GM18909 (cell line): ENCODE measurements around the gene TAF1D.

Source experiments
- ATAC-seq: cut with Tn5 transposase; IDR thresholded peaks from one replicate; pipeline ENCODE4 v1.9.1; 2021; ENCODE audit warnings: mild to moderate bottlenecking; ENCODE audit not compliant: unreplicated experiment, poor library complexity

The TAF1D gene

GRCh38 chr11:93727985-93728791 lies 13.1 kb downstream of the TAF1D start:
- no peak for ATAC-seq

GRCh38 chr11:93724089-93724488 lies 17.2 kb downstream of the TAF1D start:
- no peak for ATAC-seq

- no peak for ATAC-seq
Observed at GRCh38 chr11:93720522-93720921, 20.8 kb downstream of the TAF1D start.

- no peak for ATAC-seq
Observed at GRCh38 chr11:93719310-93719709, 22.0 kb downstream of the TAF1D start.

GRCh38 chr11:93718057-93718563 lies 23.2 kb downstream of the TAF1D start:
- ATAC-seq = peak; percentile 92

- no peak for ATAC-seq
Observed at GRCh38 chr11:93717501-93717900, 23.8 kb downstream of the TAF1D start.

GRCh38 chr11:93715797-93716396 lies 25.4 kb downstream of the TAF1D start:
- no peak for ATAC-seq

GRCh38 chr11:93712678-93713077 lies 28.6 kb downstream of the TAF1D start:
- no peak for ATAC-seq

GRCh38 chr11:93710239-93710638 lies 31.1 kb downstream of the TAF1D start:
- no peak for ATAC-seq

- ATAC-seq = no peak
Observed at GRCh38 chr11:93704237-93704636, 37.1 kb downstream of the TAF1D start.

GRCh38 chr11:93700830-93701229 lies 40.5 kb downstream of the TAF1D start:
- no peak for ATAC-seq

- no peak for ATAC-seq
Observed at GRCh38 chr11:93697611-93698010, 43.7 kb downstream of the TAF1D start.

- ATAC-seq = no peak
Observed at GRCh38 chr11:93694557-93694956, 46.7 kb downstream of the TAF1D start.

- no peak for ATAC-seq
Observed at GRCh38 chr11:93694109-93694508, 47.2 kb downstream of the TAF1D start.

- ATAC-seq = peak; percentile 81
Observed at GRCh38 chr11:93689240-93689639, 52.1 kb downstream of the TAF1D start.

- ATAC-seq = no peak
Observed at GRCh38 chr11:93686812-93687211, 54.5 kb downstream of the TAF1D start.

- no peak for ATAC-seq
Observed at GRCh38 chr11:93686226-93686625, 55.1 kb downstream of the TAF1D start.
